NCI-H1092 treated with DMSO at 0.1 percent for 48 hours (cell line): ENCODE results near the gene PTPRU.

ENCODE experiments used
- DNase-seq: peaks from one replicate; lab custom pipeline; 2025; lab: John Stamatoyannopoulos, UW

PTPRU gene

GRCh38 chr1:29245876-29246275 lies 9.6 kb downstream of the PTPRU start:
- peak; percentile 38 for DNase-seq

DNA sequence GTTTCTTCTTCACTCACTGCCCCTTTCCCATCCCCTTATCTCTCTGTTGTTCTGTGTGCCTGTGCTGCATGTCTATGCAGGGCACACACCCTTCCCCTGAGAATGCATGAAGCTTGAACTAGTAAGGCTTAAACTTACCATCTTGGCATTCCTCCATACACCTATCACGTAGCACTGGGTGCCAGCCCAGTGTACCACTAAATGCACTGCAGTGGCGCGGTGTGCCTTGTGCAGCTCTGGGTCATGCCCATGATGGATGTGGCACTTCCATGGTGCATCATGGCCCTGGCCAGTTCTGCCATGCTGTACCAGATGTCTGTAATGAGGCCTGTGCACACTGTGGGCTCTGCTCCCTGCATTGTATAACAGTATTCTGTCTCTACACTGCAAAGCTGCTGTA lies 10.7 kb downstream of the PTPRU start:
- DNase-seq = no peak

DNA sequence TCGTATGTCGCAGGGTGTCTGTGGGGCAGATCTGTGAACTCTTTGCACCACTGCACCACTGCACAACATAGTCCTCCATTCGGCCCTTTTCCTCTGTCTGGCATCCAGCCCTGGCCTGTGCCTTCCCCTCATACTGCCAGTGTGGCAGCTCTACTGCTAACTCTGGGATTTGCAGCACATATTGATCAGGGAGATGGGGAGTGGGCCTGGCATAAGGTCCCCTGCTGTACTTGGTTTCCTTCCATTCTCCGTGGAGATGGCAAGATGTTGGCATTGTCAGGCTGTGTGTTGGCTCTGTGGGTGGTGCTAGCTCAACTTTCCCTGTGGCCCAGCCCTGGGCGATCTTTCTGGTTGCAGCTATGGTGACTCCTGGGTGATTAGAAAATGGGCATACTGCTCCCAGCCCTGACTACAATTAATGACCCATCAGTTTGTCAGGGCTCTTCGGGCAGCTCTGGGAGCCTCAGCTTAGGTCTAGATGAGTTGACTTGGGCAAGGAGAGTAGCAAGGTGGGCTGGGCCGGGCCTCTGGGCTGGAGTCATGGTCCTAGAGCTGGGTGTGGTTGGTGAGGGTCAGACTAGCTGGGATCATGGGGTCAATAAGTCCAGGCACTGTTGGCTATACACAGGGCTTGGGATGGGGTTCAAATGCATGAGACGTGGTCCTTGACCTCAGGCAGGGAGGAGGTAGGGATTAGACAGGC lies 11.4 kb downstream of the PTPRU start:
- no peak for DNase-seq

- no peak for DNase-seq
Observed at GRCh38 chr1:29248409-29248808, 12.1 kb downstream of the PTPRU start.

DNA sequence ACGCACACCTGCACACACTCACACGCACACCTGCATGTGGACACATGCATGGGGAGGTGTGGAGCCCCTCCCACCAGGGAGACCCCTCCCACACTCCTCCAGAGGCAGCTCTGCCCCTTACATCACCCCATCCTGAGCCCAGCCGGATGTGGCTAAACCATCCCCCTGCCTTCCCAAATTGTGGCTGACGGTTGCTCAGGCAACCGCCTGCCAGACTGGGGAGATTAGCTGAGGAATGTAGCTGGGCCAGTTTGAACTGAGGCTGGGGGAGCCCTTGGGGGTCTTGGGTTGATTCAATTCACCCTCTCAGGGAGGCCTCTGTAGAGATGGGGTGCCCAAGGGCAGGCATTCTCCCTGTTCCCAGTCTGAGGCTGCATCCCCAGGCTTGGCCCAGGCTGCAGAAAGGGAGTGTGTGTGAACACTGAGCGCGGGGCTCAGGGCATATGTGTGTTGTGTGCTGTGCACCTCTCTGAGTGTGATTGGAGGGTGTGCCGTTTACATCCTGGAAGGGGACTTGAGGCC lies 12.9 kb downstream of the PTPRU start:
- DNase-seq = no peak

- no peak for DNase-seq
Observed at GRCh38 chr1:29249951-29250581, 13.7 kb downstream of the PTPRU start.

DNA sequence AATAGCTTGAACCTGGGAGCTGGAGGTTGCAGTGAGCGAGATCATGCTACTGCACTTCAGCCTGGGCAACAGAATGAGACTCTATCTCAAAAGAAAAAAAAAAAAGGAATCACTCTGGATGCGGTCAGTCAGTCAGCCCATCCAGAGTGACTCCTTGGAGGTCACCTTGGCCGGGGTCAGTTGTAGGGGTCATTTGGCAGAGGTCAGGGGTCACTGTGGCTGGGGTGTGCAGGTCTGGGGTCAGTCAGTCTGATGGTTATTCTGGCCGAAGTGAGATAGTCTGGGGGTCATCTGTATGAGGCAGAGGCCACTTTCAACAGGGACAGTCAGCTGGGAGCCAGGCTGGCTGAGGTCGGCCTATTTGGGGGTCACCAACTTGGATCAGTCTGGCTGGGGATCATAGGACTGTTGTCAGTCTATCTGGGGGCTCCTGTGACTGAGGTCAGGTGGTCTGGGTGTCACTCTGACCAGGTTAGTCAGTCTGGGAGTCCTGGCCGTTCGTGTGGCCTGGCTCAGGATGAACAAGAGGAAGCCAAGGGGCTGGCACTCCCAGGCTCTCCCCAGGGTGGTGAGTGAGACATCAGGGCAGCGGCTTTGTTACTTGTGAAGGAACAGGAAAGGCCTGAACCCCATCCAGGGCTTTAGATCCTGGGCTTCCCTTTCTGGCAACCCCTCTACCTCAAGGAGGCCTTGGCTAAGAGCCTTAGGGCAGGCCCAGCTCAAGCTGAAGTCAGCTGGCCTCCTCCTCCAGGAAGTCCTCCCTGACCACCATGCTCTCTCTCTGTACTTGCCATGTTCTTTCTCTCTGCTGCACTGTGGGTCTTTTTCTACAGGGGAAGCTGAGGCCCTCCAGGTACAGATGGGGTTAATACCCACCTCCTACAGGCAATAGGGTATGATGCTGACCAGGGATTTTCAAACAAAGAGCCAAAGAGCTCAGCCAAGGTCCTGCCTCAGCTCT lies 15.1 kb downstream of the PTPRU start:
- DNase-seq = no peak

- DNase-seq = no peak
Observed at GRCh38 chr1:29253180-29253579, 16.9 kb downstream of the PTPRU start.

DNA sequence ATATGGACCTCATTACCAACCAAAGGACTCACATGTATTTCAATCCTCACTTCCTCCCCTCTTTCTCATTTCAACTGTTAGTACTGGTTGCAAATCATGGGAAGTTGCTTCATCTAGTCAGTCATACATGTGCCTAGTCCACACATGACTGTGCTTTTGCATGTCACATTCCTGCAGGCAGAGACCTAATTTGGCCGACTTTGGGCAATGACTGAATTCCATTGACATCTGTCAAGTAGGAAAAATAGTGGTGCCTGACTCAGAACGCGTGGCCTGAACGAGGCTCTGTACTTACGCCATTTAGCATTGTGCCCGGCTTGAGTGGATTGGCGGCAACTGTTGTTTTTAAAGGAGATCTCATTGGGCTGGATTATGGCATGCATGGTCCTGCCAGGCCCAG lies 18.0 kb downstream of the PTPRU start:
- DNase-seq = no peak

DNA sequence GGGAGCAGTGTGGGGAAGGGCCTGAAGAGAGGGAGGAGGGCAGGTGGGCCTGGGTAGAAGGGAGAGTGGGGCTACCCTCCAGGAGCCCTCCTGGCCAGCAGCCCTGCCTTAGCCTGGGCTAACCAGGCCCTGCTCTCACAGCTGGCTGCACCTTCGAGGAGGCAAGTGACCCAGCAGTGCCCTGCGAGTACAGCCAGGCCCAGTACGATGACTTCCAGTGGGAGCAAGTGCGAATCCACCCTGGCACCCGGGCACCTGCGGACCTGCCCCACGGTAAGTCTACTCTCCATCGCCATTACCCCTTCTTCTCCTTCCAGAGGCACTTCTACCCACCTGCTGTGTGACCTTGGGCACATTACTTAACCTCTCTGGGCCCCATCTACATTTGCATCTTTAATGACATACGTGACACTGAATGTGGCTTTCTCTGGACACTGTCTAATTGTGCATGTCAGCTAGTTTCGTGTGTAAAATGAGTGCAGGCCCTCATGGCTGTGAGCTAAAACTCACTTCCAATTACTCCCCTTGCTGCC lies 18.9 kb downstream of the PTPRU start:
- no peak for DNase-seq

GRCh38 chr1:29256394-29256793 lies 20.1 kb downstream of the PTPRU start:
- no peak for DNase-seq

- DNase-seq = peak; percentile 87
Observed at GRCh38 chr1:29256979-29257804, 20.9 kb downstream of the PTPRU start.

DNA sequence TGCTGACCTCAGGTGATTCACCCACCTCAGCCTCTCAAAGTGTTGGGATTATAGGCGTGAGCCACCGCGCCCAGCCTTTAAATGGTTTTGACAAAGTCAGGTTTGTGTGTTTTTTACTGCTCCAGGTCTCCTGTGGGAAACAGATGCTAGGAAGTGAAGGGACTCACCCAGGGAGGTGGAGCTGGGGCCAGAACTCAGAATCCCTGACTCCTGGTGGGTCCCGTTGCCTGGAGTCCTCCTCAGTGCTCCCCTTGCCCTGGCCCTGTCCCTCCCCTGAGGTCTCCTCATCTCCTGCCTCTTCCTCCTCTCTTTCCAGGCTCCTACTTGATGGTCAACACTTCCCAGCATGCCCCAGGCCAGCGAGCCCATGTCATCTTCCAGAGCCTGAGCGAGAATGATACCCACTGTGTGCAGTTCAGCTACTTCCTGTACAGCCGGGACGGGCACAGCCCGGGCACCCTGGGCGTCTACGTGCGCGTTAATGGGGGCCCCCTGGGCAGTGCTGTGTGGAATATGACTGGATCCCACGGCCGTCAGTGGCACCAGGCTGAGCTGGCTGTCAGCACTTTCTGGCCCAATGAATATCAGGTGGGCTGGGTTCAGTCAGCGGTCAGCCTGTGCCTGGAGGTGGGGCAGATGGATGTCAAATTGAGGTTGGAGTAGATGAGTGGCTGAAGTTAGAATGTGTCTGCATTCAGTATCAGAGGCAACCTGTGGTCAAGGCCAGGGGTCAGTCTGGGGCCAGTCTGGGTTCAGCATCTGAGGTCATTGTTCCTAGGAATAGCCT lies 22.1 kb downstream of the PTPRU start:
- no peak for DNase-seq

DNA sequence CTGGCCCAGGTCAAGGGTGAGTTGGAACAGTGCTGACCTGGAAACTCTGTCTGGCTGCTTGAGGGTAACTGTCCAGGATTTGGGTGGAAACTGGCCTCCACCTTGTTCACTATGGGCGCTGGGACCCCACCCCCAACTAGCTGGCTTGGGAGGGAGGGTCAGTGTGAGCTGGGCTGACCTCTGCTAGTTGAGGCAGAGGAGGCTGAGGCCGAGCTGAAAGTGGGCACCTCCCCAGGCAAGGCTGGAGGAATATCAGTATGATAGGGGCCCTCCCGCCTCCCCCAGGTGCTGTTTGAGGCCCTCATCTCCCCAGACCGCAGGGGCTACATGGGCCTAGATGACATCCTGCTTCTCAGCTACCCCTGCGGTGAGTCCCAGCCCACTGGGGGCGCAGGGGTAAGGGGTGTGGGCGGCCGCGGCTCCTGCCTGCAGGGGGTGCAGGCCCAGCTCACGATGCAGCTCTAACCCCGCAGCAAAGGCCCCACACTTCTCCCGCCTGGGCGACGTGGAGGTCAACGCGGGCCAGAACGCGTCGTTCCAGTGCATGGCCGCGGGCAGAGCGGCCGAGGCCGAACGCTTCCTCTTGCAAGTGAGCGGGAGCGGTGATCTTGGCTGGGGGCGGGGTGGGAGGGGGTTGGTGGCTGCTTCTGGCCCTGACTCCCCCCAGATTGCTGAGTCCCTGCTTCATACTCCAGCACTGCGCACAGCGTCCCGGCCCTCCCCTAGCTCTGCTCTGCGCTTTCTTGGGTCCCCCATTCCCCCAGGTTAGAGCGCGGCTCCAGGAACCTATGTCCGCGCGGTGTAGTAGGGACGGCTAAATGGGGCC lies 22.9 kb downstream of the PTPRU start:
- DNase-seq = no peak

- DNase-seq = no peak
Observed at GRCh38 chr1:29259802-29260441, 23.6 kb downstream of the PTPRU start.

- no peak for DNase-seq
Observed at GRCh38 chr1:29260531-29260930, 24.2 kb downstream of the PTPRU start.

DNA sequence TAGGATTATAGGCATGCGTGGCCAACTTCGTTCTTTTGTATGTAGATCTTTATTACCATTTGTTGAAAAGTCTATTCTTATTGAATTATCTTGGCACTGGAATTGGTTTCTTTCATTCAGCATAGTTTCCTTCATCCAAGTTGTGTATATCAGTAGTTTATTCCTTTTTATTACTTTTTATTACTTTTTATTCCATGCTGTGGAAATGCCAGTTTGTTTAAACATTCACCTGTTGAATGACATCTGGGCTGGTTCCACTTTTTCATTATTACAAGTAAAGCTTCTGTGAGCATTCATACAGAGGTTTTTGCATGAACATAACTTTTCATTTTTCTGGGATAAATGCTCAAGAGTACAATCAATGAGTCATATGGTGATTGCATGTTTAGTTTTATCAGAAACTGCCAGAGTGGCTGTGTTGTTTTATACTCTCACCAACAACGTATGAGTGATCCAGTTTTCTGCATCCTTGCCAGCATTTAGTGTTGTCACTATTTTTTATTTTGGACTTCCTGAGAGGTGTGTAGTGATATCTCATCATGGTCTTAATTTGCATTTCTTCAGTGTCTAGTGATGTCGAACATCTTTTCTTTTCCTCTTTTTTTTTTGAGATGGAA lies 28.6 kb downstream of the PTPRU start:
- no peak for DNase-seq

GRCh38 chr1:29266912-29267311 lies 30.6 kb downstream of the PTPRU start:
- DNase-seq = no peak
